HEK293 (cell line): ENCODE data around the gene PAX9.

ENCODE experiments used
- CTCF ChIA-PET: fragments of 350-600 bp; formaldehyde crosslinking; extraction: SDS; loops from one replicate; lab custom pipeline; 2021; ENCODE audit warnings: antibody characterized with exemption; lab: Yijun Ruan, JAX
- POLR2A ChIA-PET: fragments of 300-600 bp; formaldehyde crosslinking; extraction: SDS; loops from one replicate; lab custom pipeline; 2020; ENCODE audit warnings: antibody characterized with exemption, inconsistent platforms; lab: Yijun Ruan, JAX
- H3K27ac ChIP-seq: fragments of 200-500 bp; sonication (Bioruptor generic); 2 replicates; pipeline ENCODE4 v1.5.1; 2014; ENCODE audit warnings: low read depth, low read length, control low read depth, inconsistent platforms; ENCODE audit errors: extremely low read depth
- H3K36me3 ChIP-seq, 2 experiments: fragments of 200-500 bp in 1 of 2; sonication (Bioruptor generic) in 1 of 2; 1 replicate in 1 of 2; 2 replicates in 1 of 2; pipeline ENCODE4 v1.5.1; 2014 to 2017; ENCODE audit warnings: inconsistent platforms in 2 of 2, low read length in 2 of 2; ENCODE audit not compliant: control insufficient read depth in 2 of 2, insufficient read depth in 1 of 2
- H3K4me1 ChIP-seq: fragments of 200-500 bp; sonication (Bioruptor generic); 2 replicates; pipeline ENCODE4 v1.5.1; 2014; ENCODE audit warnings: mild to moderate bottlenecking, low read length, inconsistent platforms; ENCODE audit not compliant: control insufficient read depth, insufficient read depth
- H3K4me3 ChIP-seq: 2 replicates; pipeline ENCODE4 v1.5.1; 2011; ENCODE audit warnings: low read depth, mild to moderate bottlenecking, control low read depth, low read length, moderate library complexity
- H3K9me3 ChIP-seq: fragments of 200-500 bp; sonication (Bioruptor generic); 2 replicates; pipeline ENCODE4 v1.5.1; 2014; ENCODE audit warnings: low read depth, low read length, inconsistent platforms; ENCODE audit not compliant: control insufficient read depth, insufficient read depth
- GLIS1 ChIP-seq: fragments of 450-650 bp; formaldehyde crosslinking; IDR thresholded peaks from 2 replicates; pipeline ENCODE4 v1.5.1; 2016; ENCODE audit warnings: missing biosample characterization, missing genetic modification characterization
- IKZF3 ChIP-seq: fragments of 450-650 bp; IDR thresholded peaks from 2 replicates; pipeline ENCODE4 v1.5.0; 2018; ENCODE audit warnings: missing biosample characterization, mild to moderate bottlenecking, missing genetic modification characterization, moderate library complexity
- INSM2 ChIP-seq: fragments of 450-650 bp; formaldehyde crosslinking; IDR thresholded peaks from 2 replicates; pipeline ENCODE4 v1.5.1; 2016; ENCODE audit warnings: missing biosample characterization, missing genetic modification characterization
- PRDM1 ChIP-seq: fragments of 450-650 bp; formaldehyde crosslinking; IDR thresholded peaks from 2 replicates; pipeline ENCODE4; 2016; ENCODE audit warnings: missing biosample characterization, missing genetic modification characterization
- TSHZ1 ChIP-seq: fragments of 450-650 bp; formaldehyde crosslinking; IDR thresholded peaks from 2 replicates; pipeline ENCODE4 v1.5.1; 2016; ENCODE audit warnings: missing biosample characterization, missing genetic modification characterization, borderline replicate concordance
- ZBTB6 ChIP-seq: fragments of 450-650 bp; formaldehyde crosslinking; IDR thresholded peaks from 2 replicates; pipeline ENCODE4 v1.5.1; 2017; ENCODE audit warnings: missing biosample characterization, missing genetic modification characterization
- ZFP3 ChIP-seq: fragments of 450-650 bp; formaldehyde crosslinking; IDR thresholded peaks from 2 replicates; pipeline ENCODE4 v1.5.1; 2016; ENCODE audit warnings: low read depth, missing biosample characterization, missing genetic modification characterization
- ZNF221 ChIP-seq: fragments of 450-650 bp; formaldehyde crosslinking; IDR thresholded peaks from 2 replicates; pipeline ENCODE4 v1.5.1; 2017; ENCODE audit warnings: missing biosample characterization, missing genetic modification characterization, borderline replicate concordance
- ZNF518A ChIP-seq: fragments of 450-650 bp; formaldehyde crosslinking; conservative IDR thresholded peaks from 2 replicates; pipeline ENCODE4 v1.5.1; 2016; ENCODE audit warnings: low read depth, missing biosample characterization, missing genetic modification characterization
- ZNF548 ChIP-seq: fragments of 450-650 bp; formaldehyde crosslinking; IDR thresholded peaks from 2 replicates; pipeline ENCODE4 v1.5.1; 2016; ENCODE audit warnings: missing biosample characterization, missing genetic modification characterization
- ZNF623 ChIP-seq: fragments of 450-650 bp; formaldehyde crosslinking; IDR thresholded peaks from 2 replicates; pipeline ENCODE4 v1.5.1; 2016; ENCODE audit warnings: missing biosample characterization, missing genetic modification characterization
- ZNF658 ChIP-seq: fragments of 450-650 bp; formaldehyde crosslinking; IDR thresholded peaks from 2 replicates; pipeline ENCODE4; 2016; ENCODE audit warnings: missing biosample characterization, missing genetic modification characterization
- ZSCAN5A ChIP-seq: fragments of 450-650 bp; formaldehyde crosslinking; IDR thresholded peaks from 2 replicates; pipeline ENCODE4 v1.5.1; 2016; ENCODE audit warnings: missing biosample characterization, missing genetic modification characterization

Gene PAX9

GRCh38 chr14:36702474-36702873, 40.8 kb downstream of the PAX9 start (continued):
- TF ChIP-seq ZSCAN5A (tag by site-specific recombination), result no peak
- no peak for TF ChIP-seq ZBTB6 (tag by site-specific recombination)

- Histone ChIP-seq H3K27ac (no peak overlapping the region), H3K4me3 (no peak overlapping the region), H3K4me1 (no peaks in the 10 kb centered on the region), H3K36me3 (no peaks in the 10 kb centered on the region), H3K9me3 (no peaks in the 10 kb centered on the region)
- no peak for TF ChIP-seq PRDM1 (tag by site-specific recombination)
- TF ChIP-seq ZNF623 (tag by site-specific recombination), result no peak
- TF ChIP-seq ZNF518A, result no peak
- no peak for TF ChIP-seq ZNF548 (tag by site-specific recombination)
- no peak for TF ChIP-seq ZFP3 (tag by site-specific recombination)
- no peak for TF ChIP-seq ZNF658 (tag by site-specific recombination)
- no peak for TF ChIP-seq IKZF3
- TF ChIP-seq INSM2 (tag by site-specific recombination), result no peak
- POLR2A ChIA-PET, result no interaction called here
- CTCF ChIA-PET, result interaction anchor here (0.5 kb wide), 1 partner anchor 40 kb away, joined by 4 read pairs; no protein-coding TSS in a partner anchor
Observed at GRCh38 chr14:36707570-36707969, 45.9 kb downstream of the PAX9 start.

GRCh38 chr14:36713960-36714703, 52.5 kb downstream of the PAX9 start:
- H3K27ac ChIP-seq, result no peak overlapping the region
- H3K9me3 ChIP-seq, result no peaks in the 10 kb centered on the region
- CTCF ChIA-PET, result no interaction called here
- no peaks in the 10 kb centered on the region for H3K4me1 ChIP-seq
- no peaks in the 10 kb centered on the region for H3K36me3 ChIP-seq
- H3K4me3 ChIP-seq, result no peak overlapping the region
- POLR2A ChIA-PET, result no interaction called here
- TF ChIP-seq TSHZ1 (tag by site-specific recombination) (no peak), ZNF518A (no peak), ZNF221 (tag by site-specific recombination) (no peak), GLIS1 (no peak)
